GM23338 (cell line): ENCODE results near the gene TRIAP1.

Experiments
- CREB1 ChIP-seq: fragments of 250-450 bp; sonication (Bioruptor Pico); IDR thresholded peaks from 2 replicates; pipeline ENCODE4 v1.5.0; 2020; ENCODE audit warnings: low read depth, mild to moderate bottlenecking, moderate library complexity
- EZH2 ChIP-seq: fragments of 200-600 bp; sonication (generic); IDR thresholded peaks from one replicate; pipeline ENCODE4 v1.8.0; 2017; ENCODE audit warnings: antibody characterized with exemption, mild to moderate bottlenecking, low read depth; ENCODE audit not compliant: unreplicated experiment
- JUNB ChIP-seq: IDR thresholded peaks from one replicate; pipeline ENCODE4 v1.6.1; 2016; ENCODE audit warnings: antibody characterized with exemption; ENCODE audit not compliant: unreplicated experiment
- POLR2AphosphoS5 ChIP-seq: IDR thresholded peaks from 2 replicates; pipeline ENCODE4 v1.6.1; 2016; ENCODE audit warnings: antibody characterized with exemption, low read depth
- STAT1 ChIP-seq: IDR thresholded peaks from one replicate; pipeline ENCODE4 v1.6.1; 2016; ENCODE audit warnings: antibody characterized with exemption; ENCODE audit not compliant: unreplicated experiment
- TF ChIP-seq, protein P1 (sequence below), 2 experiments: fragments of 200-600 bp in 1 of 2; sonication (generic) in 1 of 2; conservative IDR thresholded peaks; 2 replicates each; pipeline versions ENCODE4 v1.5.1 to v1.6.1; 2016 to 2017; ENCODE audit warnings: antibody characterized with exemption in 2 of 2, low read depth in 2 of 2, mild to moderate bottlenecking in 2 of 2, moderate library complexity in 1 of 2
- TF ChIP-seq, protein P2 (sequence below): IDR thresholded peaks from one replicate; pipeline ENCODE4 v1.6.1; 2018; ENCODE audit warnings: antibody characterized with exemption; ENCODE audit not compliant: unreplicated experiment

DNA sequence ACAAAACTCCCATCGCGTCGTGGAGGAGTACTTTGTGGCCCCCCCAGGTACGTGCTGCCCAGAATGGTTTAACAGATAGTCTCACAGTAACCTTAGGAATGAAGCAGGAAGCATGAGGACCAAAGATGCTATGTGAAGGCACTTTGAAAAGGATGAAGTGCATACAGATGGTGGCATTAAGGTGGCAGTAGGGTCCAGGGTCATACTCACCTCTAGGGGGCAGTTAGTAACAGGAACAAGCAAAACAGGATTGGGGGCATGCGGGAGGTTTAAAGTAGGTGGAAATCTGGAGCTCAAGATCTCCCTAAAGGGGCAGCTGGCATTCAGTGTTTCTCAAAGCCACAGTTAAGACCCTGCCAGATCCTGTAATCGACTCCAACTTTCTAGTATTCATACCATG lies 10.9 kb upstream of the TRIAP1 start:
- TF ChIP-seq, protein P1, sequence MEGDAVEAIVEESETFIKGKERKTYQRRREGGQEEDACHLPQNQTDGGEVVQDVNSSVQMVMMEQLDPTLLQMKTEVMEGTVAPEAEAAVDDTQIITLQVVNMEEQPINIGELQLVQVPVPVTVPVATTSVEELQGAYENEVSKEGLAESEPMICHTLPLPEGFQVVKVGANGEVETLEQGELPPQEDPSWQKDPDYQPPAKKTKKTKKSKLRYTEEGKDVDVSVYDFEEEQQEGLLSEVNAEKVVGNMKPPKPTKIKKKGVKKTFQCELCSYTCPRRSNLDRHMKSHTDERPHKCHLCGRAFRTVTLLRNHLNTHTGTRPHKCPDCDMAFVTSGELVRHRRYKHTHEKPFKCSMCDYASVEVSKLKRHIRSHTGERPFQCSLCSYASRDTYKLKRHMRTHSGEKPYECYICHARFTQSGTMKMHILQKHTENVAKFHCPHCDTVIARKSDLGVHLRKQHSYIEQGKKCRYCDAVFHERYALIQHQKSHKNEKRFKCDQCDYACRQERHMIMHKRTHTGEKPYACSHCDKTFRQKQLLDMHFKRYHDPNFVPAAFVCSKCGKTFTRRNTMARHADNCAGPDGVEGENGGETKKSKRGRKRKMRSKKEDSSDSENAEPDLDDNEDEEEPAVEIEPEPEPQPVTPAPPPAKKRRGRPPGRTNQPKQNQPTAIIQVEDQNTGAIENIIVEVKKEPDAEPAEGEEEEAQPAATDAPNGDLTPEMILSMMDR (conservative IDR thresholded peaks at IDR 0.05; ENCODE audit: low read depth in 2 of 2), result peak; percentile 65 to 72
- TF ChIP-seq POLR2AphosphoS5 (no peak), EZH2 (no peak), CREB1 (CRISPR knock-in tag) (no peak), STAT1 (no peak), JUNB (no peak)
- TF ChIP-seq, protein P2, sequence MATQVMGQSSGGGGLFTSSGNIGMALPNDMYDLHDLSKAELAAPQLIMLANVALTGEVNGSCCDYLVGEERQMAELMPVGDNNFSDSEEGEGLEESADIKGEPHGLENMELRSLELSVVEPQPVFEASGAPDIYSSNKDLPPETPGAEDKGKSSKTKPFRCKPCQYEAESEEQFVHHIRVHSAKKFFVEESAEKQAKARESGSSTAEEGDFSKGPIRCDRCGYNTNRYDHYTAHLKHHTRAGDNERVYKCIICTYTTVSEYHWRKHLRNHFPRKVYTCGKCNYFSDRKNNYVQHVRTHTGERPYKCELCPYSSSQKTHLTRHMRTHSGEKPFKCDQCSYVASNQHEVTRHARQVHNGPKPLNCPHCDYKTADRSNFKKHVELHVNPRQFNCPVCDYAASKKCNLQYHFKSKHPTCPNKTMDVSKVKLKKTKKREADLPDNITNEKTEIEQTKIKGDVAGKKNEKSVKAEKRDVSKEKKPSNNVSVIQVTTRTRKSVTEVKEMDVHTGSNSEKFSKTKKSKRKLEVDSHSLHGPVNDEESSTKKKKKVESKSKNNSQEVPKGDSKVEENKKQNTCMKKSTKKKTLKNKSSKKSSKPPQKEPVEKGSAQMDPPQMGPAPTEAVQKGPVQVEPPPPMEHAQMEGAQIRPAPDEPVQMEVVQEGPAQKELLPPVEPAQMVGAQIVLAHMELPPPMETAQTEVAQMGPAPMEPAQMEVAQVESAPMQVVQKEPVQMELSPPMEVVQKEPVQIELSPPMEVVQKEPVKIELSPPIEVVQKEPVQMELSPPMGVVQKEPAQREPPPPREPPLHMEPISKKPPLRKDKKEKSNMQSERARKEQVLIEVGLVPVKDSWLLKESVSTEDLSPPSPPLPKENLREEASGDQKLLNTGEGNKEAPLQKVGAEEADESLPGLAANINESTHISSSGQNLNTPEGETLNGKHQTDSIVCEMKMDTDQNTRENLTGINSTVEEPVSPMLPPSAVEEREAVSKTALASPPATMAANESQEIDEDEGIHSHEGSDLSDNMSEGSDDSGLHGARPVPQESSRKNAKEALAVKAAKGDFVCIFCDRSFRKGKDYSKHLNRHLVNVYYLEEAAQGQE, result no peak
